OCI-LY7 (cell line): Measurements from ENCODE around the gene LRP1-AS. TPM values are rescaled to one million over a fixed set of nuclear protein-coding genes. Genes with fewer than 3 reads are reported as not detected.

Experiments used
- BruUV-seq: library from RNA; stranded (reverse); fragments of 400-500 nt; replicated peaks from 2 replicates; lab custom pipeline; 2021; lab: Mats Ljungman, UMichigan
- CTCF ChIA-PET: fragments of 300-600 bp; sonication (Branson Sonifier 250); formaldehyde crosslinking; loops from one replicate; lab custom pipeline; 2022; ENCODE audit warnings: antibody characterized with exemption; ENCODE audit not compliant: unreplicated experiment; lab: Charles Lee
- POLR2A ChIA-PET: fragments of 300-600 bp; sonication (Branson Sonifier 250); formaldehyde crosslinking; loops from one replicate; lab custom pipeline; 2022; ENCODE audit warnings: antibody characterized with exemption; lab: Charles Lee
- DNase-seq: peaks from one replicate; pipeline ENCODE4 v3.0.0-alpha.2; 2015; ENCODE audit warnings: low spot score
- H2AFZ ChIP-seq: fragments of 200-600 bp; sonication (generic), shearing (Covaris generic); 2 replicates; pipeline ENCODE4 v1.6.1; 2014; ENCODE audit warnings: mild to moderate bottlenecking, antibody characterized with exemption, low read length, moderate library complexity
- H3K27ac ChIP-seq: fragments of 200-600 bp; sonication (generic); 2 replicates; pipeline ENCODE4 v1.5.1; 2014; ENCODE audit warnings: mixed run types, low read depth, mild to moderate bottlenecking, moderate library complexity, low read length, inconsistent platforms; ENCODE audit not compliant: poor library complexity, severe bottlenecking
- H3K36me3 ChIP-seq: fragments of 200-600 bp; sonication (generic); 2 replicates; pipeline ENCODE4 v1.6.1; 2014; ENCODE audit warnings: mild to moderate bottlenecking, antibody characterized with exemption, low read length, moderate library complexity, mixed read lengths; ENCODE audit not compliant: insufficient read depth
- H3K4me1 ChIP-seq: fragments of 200-600 bp; sonication (generic); 2 replicates; pipeline ENCODE4 v1.5.1; 2014; ENCODE audit warnings: mild to moderate bottlenecking, low read length; ENCODE audit not compliant: insufficient read depth, poor library complexity, severe bottlenecking
- H3K4me2 ChIP-seq: fragments of 200-600 bp; sonication (generic); 2 replicates; pipeline ENCODE4 v1.6.1; 2014; ENCODE audit warnings: mild to moderate bottlenecking, low read length
- H3K4me3 ChIP-seq: fragments of 200-600 bp; sonication (generic); 2 replicates; pipeline ENCODE4 v1.5.1; 2014; ENCODE audit warnings: mild to moderate bottlenecking, low read depth, low read length; ENCODE audit not compliant: poor library complexity, severe bottlenecking
- H3K79me2 ChIP-seq: fragments of 200-600 bp; sonication (generic); 2 replicates; pipeline ENCODE4 v1.6.1; 2016; ENCODE audit warnings: low read depth, mild to moderate bottlenecking, low read length, moderate library complexity, mixed read lengths; ENCODE audit not compliant: insufficient read depth
- H3K9me2 ChIP-seq: fragments of 200-600 bp; sonication (generic); 2 replicates; pipeline ENCODE4 v1.6.1; 2016; ENCODE audit warnings: mild to moderate bottlenecking, low read length, mixed read lengths; ENCODE audit not compliant: insufficient read depth
- H3K9me3 ChIP-seq: fragments of 200-600 bp; sonication (generic); 2 replicates; pipeline ENCODE4 v1.6.1; 2014; ENCODE audit warnings: mild to moderate bottlenecking, mixed run types, low read length, mixed read lengths
- H4K20me1 ChIP-seq: fragments of 200-600 bp; sonication (generic); 2 replicates; pipeline ENCODE4 v1.6.1; 2014; ENCODE audit warnings: mild to moderate bottlenecking, antibody characterized with exemption, low read length, moderate library complexity, mixed read lengths; ENCODE audit not compliant: insufficient read depth
- CTCF ChIP-seq: fragments of 200-600 bp; sonication (generic); conservative IDR thresholded peaks from 2 replicates; pipeline ENCODE4 v1.5.1; 2014; ENCODE audit warnings: mild to moderate bottlenecking, antibody characterized with exemption, low read length, moderate library complexity, mixed read lengths
- EZH2phosphoT487 ChIP-seq: fragments of 200-600 bp; sonication (generic); IDR thresholded peaks from 2 replicates; pipeline ENCODE4 v1.6.1; 2018; ENCODE audit warnings: low read depth, borderline replicate concordance, mild to moderate bottlenecking, mixed run types, antibody characterized with exemption, low read length, moderate library complexity, mixed read lengths
- intact Hi-C: fragments of 100-400 bp; cut with micrococcal nuclease; formaldehyde crosslinking; loops from one replicate; pipeline ENCODE4 v1.10.0; 2022; ENCODE audit not compliant: unreplicated experiment
- total RNA-seq, 2 experiments: library from RNA; depleted of rRNA in 1 of 2; stranded (reverse); fragments of >200 nt in 1 of 2; shearing (Covaris generic) in 1 of 2; gene quantifications; 2 replicates each; pipeline ENCODE4 v1.2.3, GENCODE V29; 2014 to 2022

Gene LRP1-AS
- total RNA-seq, 2 experiments from 2014 or later, result not detected

DNA sequence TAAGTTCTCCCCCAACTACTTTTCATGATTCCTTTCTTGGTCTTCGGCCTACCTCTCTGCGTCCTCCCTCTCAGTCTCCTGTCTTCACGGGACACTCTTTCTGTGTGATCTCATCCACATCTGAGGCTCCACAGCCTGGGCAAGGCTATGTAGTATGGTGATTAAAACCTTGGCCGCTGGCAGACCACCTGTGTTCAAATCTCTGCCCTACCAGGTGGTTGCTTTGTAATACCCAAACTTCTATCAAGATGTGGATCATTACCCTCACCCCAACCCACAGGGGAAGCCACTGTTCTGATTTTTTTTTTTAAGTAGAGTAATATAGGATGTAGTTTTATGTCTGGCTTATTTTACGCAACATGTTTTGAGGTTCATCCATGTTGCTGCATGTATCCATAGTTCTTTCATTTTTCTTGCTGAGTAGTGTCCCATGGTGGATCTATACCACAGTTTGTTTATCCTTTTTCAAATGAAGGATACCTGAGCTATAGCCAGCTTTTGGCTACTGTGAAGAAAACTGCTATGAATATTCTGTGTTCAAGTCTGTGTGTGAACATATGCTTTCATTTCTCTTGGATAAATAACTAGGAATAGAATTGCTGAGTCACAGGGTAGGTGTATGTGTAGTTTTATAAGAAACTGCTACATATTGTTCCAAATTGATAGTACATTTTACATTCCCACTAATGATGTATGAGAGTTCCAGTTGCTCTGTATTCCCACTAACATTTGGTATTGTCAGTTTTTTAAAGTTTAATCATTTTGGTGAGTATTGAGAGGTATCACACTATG is 27.9 kb downstream of the LRP1-AS start:
- Histone ChIP-seq H3K9me3 (peaks cover 11% of the 10 kb centered on the region; the same call in 1 of the 2 replicates), H3K36me3 (no peaks in the 10 kb centered on the region), H3K4me1 (peaks cover 10% of the 10 kb centered on the region), H2AFZ (peak overlapping the region; percentile 18; the same call in 1 of the 2 replicates), H4K20me1 (no peaks in the 10 kb centered on the region), H3K27ac (no peak overlapping the region), H3K4me3 (no peak overlapping the region), H3K9me2 (no peaks in the 10 kb centered on the region), H3K4me2 (peak overlapping the region; percentile 22; the same call in 1 of the 2 replicates), H3K79me2 (no peaks in the 10 kb centered on the region)
- BruUV-seq, result no TSS peak
- ChIA-PET POLR2A (interaction anchor here (0.6 to 1.2 kb wide), 2 partner anchors 7 to 434 kb away, joined by 3 read pairs; no protein-coding TSS in a partner anchor), CTCF (no interaction called here)
- no peak for DNase-seq
- intact Hi-C loops, result loop anchor here (10.0 kb wide), 1 partner anchor 605 kb away; no protein-coding TSS in a partner anchor
- no peak for TF ChIP-seq EZH2phosphoT487
- TF ChIP-seq CTCF, result no peak

GRCh38 chr12:57118711-57119271 is 28.6 kb downstream of the LRP1-AS start:
- Histone ChIP-seq H3K4me3 (no peak overlapping the region), H3K9me3 (peaks cover 7% of the 10 kb centered on the region; the same call in 1 of the 2 replicates), H3K9me2 (no peaks in the 10 kb centered on the region), H3K4me2 (peak overlapping the region; percentile 22; the same call in 1 of the 2 replicates), H4K20me1 (no peaks in the 10 kb centered on the region), H3K27ac (no peak overlapping the region), H3K4me1 (peaks cover 10% of the 10 kb centered on the region), H3K36me3 (no peaks in the 10 kb centered on the region), H2AFZ (peak overlapping the region; percentile 18; the same call in 1 of the 2 replicates), H3K79me2 (no peaks in the 10 kb centered on the region)
- POLR2A ChIA-PET, result interaction anchor here (0.6 kb wide), 2 partner anchors 9 to 434 kb away, joined by 3 to 4 read pairs; no protein-coding TSS in a partner anchor
- TF ChIP-seq EZH2phosphoT487 (no peak), CTCF (no peak)
- intact Hi-C loops, result loop anchor here (10.0 kb wide), 1 partner anchor 604 kb away; no protein-coding TSS in a partner anchor
- peak; percentile 38 for DNase-seq
- CTCF ChIA-PET, result no interaction called here
- no TSS peak for BruUV-seq
